ENCODE measurements around the gene IGF2BP3.

IGF2BP3 gene

GRCh38 chr7:23369100-23369499, 101.2 kb downstream of the IGF2BP3 start:
- Histone ChIP-seq H3K27me3 (replicated peaks; ENCODE audit: control insufficient read depth, insufficient read depth, low read length, poor library complexity, severe bottlenecking) (no peaks in the 10 kb centered on the region), H3K27ac (ENCODE audit: insufficient read depth, low read length, poor library complexity, severe bottlenecking) (no peak overlapping the region), H3K4me1 (ENCODE audit: control insufficient read depth, insufficient read depth, low read length, poor library complexity, severe bottlenecking) (peaks cover 4% of the 10 kb centered on the region), H3K4me3 (ENCODE audit: insufficient read depth, low read depth, low read length, poor library complexity, severe bottlenecking) (no peak overlapping the region), H3K36me3 (ENCODE audit: control insufficient read depth, insufficient read depth, low read length) (no peaks in the 10 kb centered on the region), H3K9me3 (ENCODE audit: control insufficient read depth, low read length) (no peaks in the 10 kb centered on the region)
- DNase-seq = no peak

GRCh38 chr7:23358152-23358674, 112.1 kb downstream of the IGF2BP3 start:
- Histone ChIP-seq H3K27ac (ENCODE audit: insufficient read depth, low read length, poor library complexity, severe bottlenecking) (no peak overlapping the region), H3K36me3 (ENCODE audit: control insufficient read depth, insufficient read depth, low read length) (no peaks in the 10 kb centered on the region), H3K4me1 (ENCODE audit: control insufficient read depth, insufficient read depth, low read length, poor library complexity, severe bottlenecking) (peaks cover 6% of the 10 kb centered on the region), H3K9me3 (ENCODE audit: control insufficient read depth, low read length) (no peaks in the 10 kb centered on the region), H3K4me3 (ENCODE audit: insufficient read depth, low read depth, low read length, poor library complexity, severe bottlenecking) (no peak overlapping the region), H3K27me3 (replicated peaks; ENCODE audit: control insufficient read depth, insufficient read depth, low read length, poor library complexity, severe bottlenecking) (no peaks in the 10 kb centered on the region)
- no peak for DNase-seq

- H3K27ac ChIP-seq (ENCODE audit: insufficient read depth, low read length, poor library complexity, severe bottlenecking) = no peak overlapping the region
- peaks cover 6% of the 10 kb centered on the region for H3K4me1 ChIP-seq (ENCODE audit: control insufficient read depth, insufficient read depth, low read length, poor library complexity, severe bottlenecking)
- H3K4me3 ChIP-seq (ENCODE audit: insufficient read depth, low read depth, low read length, poor library complexity, severe bottlenecking) = no peak overlapping the region
- DNase-seq = no peak
- no peaks in the 10 kb centered on the region for H3K36me3 ChIP-seq (ENCODE audit: control insufficient read depth, insufficient read depth, low read length)
- H3K9me3 ChIP-seq (ENCODE audit: control insufficient read depth, low read length) = no peaks in the 10 kb centered on the region
- H3K27me3 ChIP-seq (replicated peaks; ENCODE audit: control insufficient read depth, insufficient read depth, low read length, poor library complexity, severe bottlenecking) = no peaks in the 10 kb centered on the region
Observed at GRCh38 chr7:23357190-23358093, 112.8 kb downstream of the IGF2BP3 start.

GRCh38 chr7:23356726-23357125, 113.6 kb downstream of the IGF2BP3 start:
- H3K27ac ChIP-seq (ENCODE audit: insufficient read depth, low read length, poor library complexity, severe bottlenecking) = no peak overlapping the region

GRCh38 chr7:23356168-23356567, 114.1 kb downstream of the IGF2BP3 start:
- DNase-seq = no peak
- Histone ChIP-seq H3K4me3 (ENCODE audit: insufficient read depth, low read depth, low read length, poor library complexity, severe bottlenecking) (no peak overlapping the region), H3K4me1 (ENCODE audit: control insufficient read depth, insufficient read depth, low read length, poor library complexity, severe bottlenecking) (peaks cover 6% of the 10 kb centered on the region), H3K27me3 (replicated peaks; ENCODE audit: control insufficient read depth, insufficient read depth, low read length, poor library complexity, severe bottlenecking) (no peaks in the 10 kb centered on the region), H3K36me3 (ENCODE audit: control insufficient read depth, insufficient read depth, low read length) (no peaks in the 10 kb centered on the region), H3K27ac (ENCODE audit: insufficient read depth, low read length, poor library complexity, severe bottlenecking) (no peak overlapping the region), H3K9me3 (ENCODE audit: control insufficient read depth, low read length) (no peaks in the 10 kb centered on the region)

More at GRCh38 chr7:23356726-23357125, 113.6 kb downstream of the IGF2BP3 start:
- no peak for DNase-seq
- H3K36me3 ChIP-seq (ENCODE audit: control insufficient read depth, insufficient read depth, low read length) = no peaks in the 10 kb centered on the region
- no peaks in the 10 kb centered on the region for H3K9me3 ChIP-seq (ENCODE audit: control insufficient read depth, low read length)
- H3K4me3 ChIP-seq (ENCODE audit: insufficient read depth, low read depth, low read length, poor library complexity, severe bottlenecking) = no peak overlapping the region
- H3K4me1 ChIP-seq (ENCODE audit: control insufficient read depth, insufficient read depth, low read length, poor library complexity, severe bottlenecking) = peaks cover 6% of the 10 kb centered on the region
- H3K27me3 ChIP-seq (replicated peaks; ENCODE audit: control insufficient read depth, insufficient read depth, low read length, poor library complexity, severe bottlenecking) = no peaks in the 10 kb centered on the region

GRCh38 chr7:23353172-23353571, 117.1 kb downstream of the IGF2BP3 start:
- Histone ChIP-seq H3K27me3 (replicated peaks; ENCODE audit: control insufficient read depth, insufficient read depth, low read length, poor library complexity, severe bottlenecking) (no peaks in the 10 kb centered on the region), H3K9me3 (ENCODE audit: control insufficient read depth, low read length) (no peaks in the 10 kb centered on the region), H3K36me3 (ENCODE audit: control insufficient read depth, insufficient read depth, low read length) (no peaks in the 10 kb centered on the region), H3K4me3 (ENCODE audit: insufficient read depth, low read depth, low read length, poor library complexity, severe bottlenecking) (no peak overlapping the region), H3K4me1 (ENCODE audit: control insufficient read depth, insufficient read depth, low read length, poor library complexity, severe bottlenecking) (peaks cover 6% of the 10 kb centered on the region), H3K27ac (ENCODE audit: insufficient read depth, low read length, poor library complexity, severe bottlenecking) (no peak overlapping the region)
- DNase-seq = no peak

GRCh38 chr7:23350466-23350865, 119.8 kb downstream of the IGF2BP3 start:
- DNase-seq = no peak
- no peaks in the 10 kb centered on the region for H3K27me3 ChIP-seq (replicated peaks; ENCODE audit: control insufficient read depth, insufficient read depth, low read length, poor library complexity, severe bottlenecking)
- H3K4me3 ChIP-seq (ENCODE audit: insufficient read depth, low read depth, low read length, poor library complexity, severe bottlenecking) = no peak overlapping the region
- H3K9me3 ChIP-seq (ENCODE audit: control insufficient read depth, low read length) = no peaks in the 10 kb centered on the region
- H3K36me3 ChIP-seq (ENCODE audit: control insufficient read depth, insufficient read depth, low read length) = no peaks in the 10 kb centered on the region
- H3K27ac ChIP-seq (ENCODE audit: insufficient read depth, low read length, poor library complexity, severe bottlenecking) = no peak overlapping the region
- no peaks in the 10 kb centered on the region for H3K4me1 ChIP-seq (ENCODE audit: control insufficient read depth, insufficient read depth, low read length, poor library complexity, severe bottlenecking)

- Histone ChIP-seq H3K36me3 (ENCODE audit: control insufficient read depth, insufficient read depth, low read length) (no peaks in the 10 kb centered on the region), H3K27me3 (replicated peaks; ENCODE audit: control insufficient read depth, insufficient read depth, low read length, poor library complexity, severe bottlenecking) (no peaks in the 10 kb centered on the region), H3K9me3 (ENCODE audit: control insufficient read depth, low read length) (no peaks in the 10 kb centered on the region), H3K27ac (ENCODE audit: insufficient read depth, low read length, poor library complexity, severe bottlenecking) (no peak overlapping the region), H3K4me3 (ENCODE audit: insufficient read depth, low read depth, low read length, poor library complexity, severe bottlenecking) (no peak overlapping the region), H3K4me1 (ENCODE audit: control insufficient read depth, insufficient read depth, low read length, poor library complexity, severe bottlenecking) (no peaks in the 10 kb centered on the region)
- no peak for DNase-seq
Observed at GRCh38 chr7:23349484-23350157, 120.7 kb downstream of the IGF2BP3 start.

- H3K36me3 ChIP-seq (ENCODE audit: control insufficient read depth, insufficient read depth, low read length) = no peaks in the 10 kb centered on the region
- no peaks in the 10 kb centered on the region for H3K27me3 ChIP-seq (replicated peaks; ENCODE audit: control insufficient read depth, insufficient read depth, low read length, poor library complexity, severe bottlenecking)
- no peak overlapping the region for H3K27ac ChIP-seq (ENCODE audit: insufficient read depth, low read length, poor library complexity, severe bottlenecking)
- no peak for DNase-seq
- no peaks in the 10 kb centered on the region for H3K4me1 ChIP-seq (ENCODE audit: control insufficient read depth, insufficient read depth, low read length, poor library complexity, severe bottlenecking)
- H3K4me3 ChIP-seq (ENCODE audit: insufficient read depth, low read depth, low read length, poor library complexity, severe bottlenecking) = no peak overlapping the region
- no peaks in the 10 kb centered on the region for H3K9me3 ChIP-seq (ENCODE audit: control insufficient read depth, low read length)
Observed at GRCh38 chr7:23347682-23348180, 122.6 kb downstream of the IGF2BP3 start.
